Thyroid gland (tissue), 4 donors: Measurements from ENCODE around the gene PEDS1. TPM values are rescaled to one million over a fixed set of nuclear protein-coding genes. Genes with fewer than 3 reads are reported as not detected.
"Not testable (repeated sequence)": the region's sequence is repeated elsewhere in the genome, so short reads cannot be mapped to it uniquely, and the experiment has no call there.

ENCODE experiments used
- DNase-seq, 2 donors: peaks; one replicate each; pipeline ENCODE4 v3.0.0-alpha.2; 2019
- H3K27ac ChIP-seq, 3 donors: fragments of 200-600 bp; sonication (generic); 1 replicate in 2 of 3; 2 replicates in 1 of 3; pipeline ENCODE4 v1.5.1; 2016 to 2019; ENCODE audit warnings: mild to moderate bottlenecking in 1 of 3, moderate library complexity in 1 of 3
- H3K27me3 ChIP-seq: fragments of 200-600 bp; sonication (generic); one replicate; pipeline ENCODE4 v1.5.1; 2019
- H3K36me3 ChIP-seq, 2 donors: fragments of 200-600 bp; sonication (generic); one replicate each; pipeline ENCODE4 v1.5.1; 2016 to 2019
- H3K4me1 ChIP-seq, 2 donors: fragments of 200-600 bp; sonication (generic); one replicate each; pipeline ENCODE4 v1.5.1; 2017 to 2019
- H3K4me3 ChIP-seq, 3 donors: fragments of 200-600 bp; sonication (generic); replicated peaks in 1 of 3; 1 replicate in 2 of 3; 2 replicates in 1 of 3; pipeline ENCODE4 v1.5.1; 2016; ENCODE audit warnings: mild to moderate bottlenecking in 1 of 3
- H3K9me3 ChIP-seq: fragments of 200-600 bp; sonication (generic); one replicate; pipeline ENCODE4 v1.5.1; 2017
- CTCF ChIP-seq, 6 experiments: fragments of 200-600 bp in 3 of 6; fragments of 450-650 bp in 3 of 6; sonication (generic) in 3 of 6; IDR thresholded peaks; one replicate each; pipeline ENCODE4 v1.5.1; 2016 to 2019; ENCODE audit warnings: antibody characterized with exemption in 6 of 6, mild to moderate bottlenecking in 2 of 6, inconsistent platforms in 1 of 6, moderate library complexity in 1 of 6
- POLR2A ChIP-seq, 2 donors: fragments of 450-650 bp; IDR thresholded peaks; one replicate each; pipeline ENCODE4 v1.6.1; 2017; ENCODE audit warnings: antibody characterized with exemption in 2 of 2, mild to moderate bottlenecking in 2 of 2, moderate library complexity in 1 of 2
- WGBS, 2 donors: methylation state at CpG; one replicate each; pipeline ENCODE4 v1.1.5; 2017; 5-methylcytosine and 5-hydroxymethylcytosine counted together
- intact Hi-C: fragments of 100-400 bp; cut with DNase I; formaldehyde crosslinking; loops from one replicate; pipeline ENCODE4 v1.15.1; 2023
- total RNA-seq, 4 donors: library from RNA; depleted of rRNA; stranded (reverse); fragments of >200 nt; gene quantifications; one replicate each; pipeline ENCODE4 v1.2.3, GENCODE V29; 2016

PEDS1 gene
- total RNA-seq, 4 donors from 2014 or later = 15.8 to 22.7 (median 19.7) TPM

DNA sequence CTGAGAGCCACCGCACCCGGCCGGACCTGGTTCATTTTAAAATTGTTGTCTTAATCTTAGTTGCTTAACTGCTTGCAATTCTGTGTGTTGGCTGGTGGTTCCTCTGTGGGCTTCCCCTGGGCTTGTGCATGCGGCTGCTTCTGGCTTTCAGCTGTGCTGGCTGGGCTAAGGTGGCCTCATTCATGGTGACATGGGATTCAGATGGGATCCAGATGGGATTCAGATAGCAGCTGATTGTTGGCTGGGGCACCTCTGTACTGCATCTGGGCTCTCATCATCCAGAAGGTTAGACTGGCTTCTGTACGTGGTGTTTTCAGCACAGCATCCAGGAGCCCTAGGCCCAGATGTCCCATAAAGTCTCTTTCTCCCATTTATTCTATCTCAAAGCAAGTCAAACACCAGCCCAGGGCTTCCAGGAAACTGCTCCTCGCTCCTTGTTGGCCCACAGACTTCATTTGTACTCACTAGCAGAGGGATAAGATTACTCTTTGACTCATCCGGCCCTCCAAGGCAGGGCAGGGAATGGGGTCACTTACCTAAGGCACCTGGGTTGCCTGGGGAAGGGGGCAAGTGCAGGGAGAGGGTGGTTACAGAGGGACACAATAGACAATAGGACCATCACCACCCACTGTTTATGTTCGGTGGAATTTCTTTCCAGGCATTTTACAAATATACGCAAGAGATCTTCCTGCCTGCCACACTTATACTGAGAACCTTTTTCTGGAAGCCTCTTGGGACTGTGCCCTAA is 10.2 kb upstream of the PEDS1 start:
- Histone ChIP-seq H3K36me3 (no peaks in the 10 kb centered on the region), H3K27me3 (no peaks in the 10 kb centered on the region), H3K4me3 (no peak overlapping the region), H3K4me1 (peaks cover 15 to 21% of the 10 kb centered on the region in 2 donors), H3K9me3 (no peaks in the 10 kb centered on the region), H3K27ac (peak overlapping the region in 1 of 3 donors; percentile 28)
- DNase-seq = no peak
- intact Hi-C loops = no loop called here
- no peak for TF ChIP-seq POLR2A (IDR thresholded peaks at IDR 0.05)
- no peak for TF ChIP-seq CTCF (IDR thresholded peaks at IDR 0.05)
- WGBS, 2 donors = 70 to 82% methylated on average over 8 to 9 of the region's 9 CpGs

DNA sequence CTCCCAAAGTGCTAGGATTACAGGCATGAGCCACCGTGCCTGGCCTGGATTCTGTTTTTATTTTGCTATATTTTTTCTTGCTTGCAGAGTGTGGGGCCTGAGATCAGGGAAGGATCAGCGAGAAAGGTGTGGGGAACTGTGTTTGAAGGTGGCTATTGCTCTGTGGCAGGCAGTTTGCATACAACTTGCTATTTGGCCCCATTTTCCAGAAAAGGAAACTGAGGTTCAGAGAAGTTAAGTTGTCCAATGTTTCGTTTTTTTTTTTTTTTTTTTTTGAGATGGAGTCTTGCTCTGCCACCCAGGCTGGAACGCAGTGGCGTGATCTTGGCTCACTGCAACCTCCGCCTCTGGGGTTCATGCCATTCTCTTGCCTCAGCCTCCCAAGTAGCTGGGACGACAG is 8.0 kb upstream of the PEDS1 start:
- DNase-seq, H3K9me3 ChIP-seq, intact Hi-C loops, H3K27ac ChIP-seq, H3K36me3 ChIP-seq, H3K27me3 ChIP-seq, H3K4me3 ChIP-seq: not testable (repeated sequence)
- H3K4me1 ChIP-seq = peaks cover 9 to 11% of the 10 kb centered on the region in 2 donors
- WGBS, 2 donors = 85 to 87% methylated on average over 7 of the region's 7 CpGs

- Histone ChIP-seq H3K36me3 (peaks cover 0 to 6% of the 10 kb centered on the region in 2 donors), H3K4me1 (peaks cover 42 to 51% of the 10 kb centered on the region in 2 donors), H3K4me3 (peak overlapping the region; percentile 77 to 84 (median 80)), H3K27ac (peak overlapping the region; percentile 81 to 92 (median 89)), H3K27me3 (no peaks in the 10 kb centered on the region), H3K9me3 (no peaks in the 10 kb centered on the region)
- 2% methylated on average over 7 of the region's 18 CpGs; no CpG with 5 or more reads in 1 of the 2 donors for WGBS, 2 donors
- intact Hi-C loops = loop anchor here (10.0 kb wide), 1 partner anchor 168 kb away; the partner anchor contains the start of gene SNAI1
- TF ChIP-seq POLR2A (IDR thresholded peaks at IDR 0.05) = no peak
- TF ChIP-seq CTCF (IDR thresholded peaks at IDR 0.05) = no peak
- DNase-seq = no peak
Observed at GRCh38 chr20:50153153-50153499, 397 bp downstream of the PEDS1 start.

GRCh38 chr20:50152394-50153152 is 950 bp downstream of the PEDS1 start:
- 11 to 16% methylated on average over 4 of the region's 4 CpGs for WGBS, 2 donors
- Histone ChIP-seq H3K4me1 (peaks cover 42 to 55% of the 10 kb centered on the region in 2 donors), H3K9me3 (no peaks in the 10 kb centered on the region), H3K27ac (peak overlapping the region; percentile 81 to 92 (median 89)), H3K36me3 (peaks cover 0 to 6% of the 10 kb centered on the region in 2 donors), H3K4me3 (peak overlapping the region; percentile 77 to 84 (median 80)), H3K27me3 (no peaks in the 10 kb centered on the region)
- peak in 4 of 6 experiments; percentile 30 to 53 (median 34) for TF ChIP-seq CTCF (IDR thresholded peaks at IDR 0.05)
- TF ChIP-seq POLR2A (IDR thresholded peaks at IDR 0.05) = peak in 1 of 2 donors; percentile 28
- intact Hi-C loops = loop anchor here (10.0 kb wide), 1 partner anchor 168 kb away; the partner anchor contains the start of gene SNAI1
- peak; percentile 63 to 71 for DNase-seq

- intact Hi-C loops = loop anchor here (10.0 kb wide), 1 partner anchor 166 kb away; the partner anchor contains the start of gene SNAI1
- WGBS, 2 donors = 75 to 79% methylated on average over 9 to 10 of the region's 10 CpGs
- H3K27ac ChIP-seq = peak overlapping the region; percentile 81 to 92 (median 89)
- TF ChIP-seq POLR2A (IDR thresholded peaks at IDR 0.05) (peak in 1 of 2 donors; percentile 50), CTCF (IDR thresholded peaks at IDR 0.05) (no peak)
- peaks cover 42 to 68% of the 10 kb centered on the region in 2 donors for H3K4me1 ChIP-seq
- H3K4me3 ChIP-seq = peak overlapping the region in 1 of 3 donors; percentile 77
- H3K27me3 ChIP-seq = no peaks in the 10 kb centered on the region
- H3K36me3 ChIP-seq = peaks cover 0 to 6% of the 10 kb centered on the region in 2 donors
- DNase-seq = peak; percentile 71 to 83
- H3K9me3 ChIP-seq = no peaks in the 10 kb centered on the region
Observed at GRCh38 chr20:50151034-50151743, 2.3 kb downstream of the PEDS1 start.
